Ishikawa (cell line): ENCODE measurements around the gene GLE1.

Source experiments
- CEBPB ChIP-seq: IDR thresholded peaks from 2 replicates; pipeline ENCODE4 v1.6.1; 2012
- CREB1 ChIP-seq: IDR thresholded peaks from 2 replicates; pipeline ENCODE4 v1.6.1; 2012; ENCODE audit warnings: low read depth
- EGR1 ChIP-seq: IDR thresholded peaks from 2 replicates; pipeline ENCODE4 v1.6.1; 2012
- EP300 ChIP-seq: IDR thresholded peaks from 2 replicates; pipeline ENCODE4 v1.6.1; 2012; ENCODE audit warnings: borderline replicate concordance
- FOXM1 ChIP-seq: IDR thresholded peaks from 2 replicates; pipeline ENCODE4 v1.6.1; 2012; ENCODE audit warnings: low read depth, borderline replicate concordance
- NFIC ChIP-seq: IDR thresholded peaks from 2 replicates; pipeline ENCODE4 v1.6.1; 2012
- RAD21 ChIP-seq: IDR thresholded peaks from 2 replicates; pipeline ENCODE4 v1.6.1; 2012; ENCODE audit warnings: low read depth
- REST ChIP-seq: IDR thresholded peaks from 2 replicates; pipeline ENCODE4 v1.6.1; 2012; ENCODE audit warnings: low read depth, mild to moderate bottlenecking
- TAF1 ChIP-seq: IDR thresholded peaks from 2 replicates; pipeline ENCODE4 v1.6.1; 2012; ENCODE audit warnings: low read depth, mild to moderate bottlenecking
- TCF12 ChIP-seq: IDR thresholded peaks from 2 replicates; pipeline ENCODE4 v1.6.1; 2012; ENCODE audit warnings: low read depth
- TEAD4 ChIP-seq: IDR thresholded peaks from 2 replicates; pipeline ENCODE4 v1.6.1; 2012
- USF1 ChIP-seq: IDR thresholded peaks from 2 replicates; pipeline ENCODE4 v1.6.1; 2012
- YY1 ChIP-seq: IDR thresholded peaks from 2 replicates; pipeline ENCODE4 v1.6.1; 2012; ENCODE audit warnings: low read depth
- ZBTB7A ChIP-seq: IDR thresholded peaks from 2 replicates; pipeline ENCODE4 v1.6.1; 2012; ENCODE audit warnings: low read depth
- TF ChIP-seq, protein P1 (sequence below): IDR thresholded peaks from 2 replicates; pipeline ENCODE4 v1.6.1; 2012

The GLE1 gene

DNA sequence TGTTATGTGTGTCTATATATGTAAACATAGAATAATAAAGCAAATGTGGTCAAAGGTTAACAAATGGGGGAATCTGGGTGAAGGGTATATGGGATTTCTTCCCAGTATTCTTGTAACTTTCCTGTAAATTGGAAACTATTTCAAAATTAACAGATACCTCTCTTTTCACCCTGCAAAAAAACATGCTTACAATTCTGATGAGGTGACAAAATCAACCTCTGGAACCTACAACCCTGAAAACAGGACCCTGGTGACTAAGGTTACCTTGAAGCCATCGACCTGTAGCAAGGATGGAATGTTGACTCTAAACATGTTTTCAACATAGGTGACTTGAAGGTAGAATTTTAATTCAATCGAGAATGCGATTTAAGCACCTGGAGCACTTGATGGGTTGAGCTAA, 42.0 kb downstream of the GLE1 start:
- TF ChIP-seq EGR1 (no peak), TEAD4 (no peak), TAF1 (no peak), CEBPB (no peak), RAD21 (no peak), CREB1 (no peak), ZBTB7A (no peak), YY1 (no peak), EP300 (no peak), TCF12 (no peak)
- TF ChIP-seq, protein P1, sequence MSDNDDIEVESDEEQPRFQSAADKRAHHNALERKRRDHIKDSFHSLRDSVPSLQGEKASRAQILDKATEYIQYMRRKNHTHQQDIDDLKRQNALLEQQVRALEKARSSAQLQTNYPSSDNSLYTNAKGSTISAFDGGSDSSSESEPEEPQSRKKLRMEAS = no peak

DNA sequence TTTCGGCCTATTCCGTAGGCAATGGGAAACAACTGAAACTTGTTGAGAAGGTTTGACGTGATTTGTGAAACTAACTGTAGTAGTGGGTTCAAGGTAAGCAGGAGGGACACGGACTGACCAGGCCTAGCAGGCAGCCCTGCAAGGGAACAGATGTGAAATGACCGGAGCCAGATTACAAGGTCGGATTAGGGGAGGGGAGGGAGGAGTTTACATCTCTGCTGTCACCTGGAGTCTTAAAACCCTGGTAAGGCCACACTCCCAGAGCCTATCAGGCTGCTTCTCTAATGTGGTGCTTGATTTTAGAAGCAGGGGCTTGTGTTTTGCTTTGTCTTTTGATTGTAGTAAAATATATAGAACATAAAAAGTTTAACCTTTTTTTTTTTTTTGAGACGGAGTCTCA, 44.4 kb downstream of the GLE1 start:
- TF ChIP-seq CREB1 = no peak
- TF ChIP-seq TCF12 = no peak
- TF ChIP-seq EGR1 = no peak
- TF ChIP-seq TEAD4 = no peak
- TF ChIP-seq EP300 = no peak
- no peak for TF ChIP-seq USF1

GRCh38 chr9:128550226-128550625, 45.7 kb downstream of the GLE1 start:
- TF ChIP-seq EGR1 = no peak
- TF ChIP-seq, protein P1 = no peak
- no peak for TF ChIP-seq TAF1

DNA sequence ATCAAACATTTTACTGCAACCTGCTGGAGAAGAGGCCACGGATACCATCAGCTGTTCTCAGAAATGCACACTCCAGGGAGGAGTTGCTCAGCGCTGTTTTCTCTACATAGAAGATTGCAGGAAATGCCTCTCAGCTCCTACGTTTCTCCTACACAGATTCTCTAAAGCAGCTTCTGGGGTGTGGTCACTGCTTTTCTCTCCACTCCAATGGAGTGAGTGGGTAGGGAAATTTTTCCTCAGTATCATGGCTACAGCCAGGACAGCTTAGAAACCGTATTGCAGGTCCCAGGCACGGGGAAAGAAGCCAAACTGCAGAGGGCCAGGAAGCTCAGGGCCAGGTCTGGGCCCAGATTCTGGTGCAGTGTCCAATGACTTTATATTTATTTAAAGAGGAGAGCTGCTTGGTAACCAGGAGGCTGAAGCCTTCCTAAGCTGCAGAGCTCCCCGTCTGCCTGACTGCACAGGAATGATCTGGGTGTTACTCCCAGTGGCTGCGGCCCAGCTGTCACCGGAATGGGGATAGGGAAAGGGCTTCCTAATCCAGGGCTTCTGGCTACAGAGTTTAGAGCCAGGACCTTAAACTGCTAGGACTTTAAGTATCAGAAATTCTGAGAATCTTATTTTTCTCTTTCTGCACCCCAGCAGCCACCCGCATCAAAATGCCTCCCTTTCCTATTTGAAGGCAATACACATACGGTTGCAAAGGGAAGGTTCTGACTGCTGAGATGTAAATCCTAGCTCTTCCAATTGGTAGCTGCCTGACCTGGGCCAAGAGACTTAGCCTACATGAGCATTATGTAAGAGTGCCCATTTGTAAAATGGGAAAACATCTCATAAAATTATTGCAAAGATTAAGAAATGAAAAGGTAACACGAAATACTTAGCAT, 46.5 kb downstream of the GLE1 start:
- no peak for TF ChIP-seq TCF12
- TF ChIP-seq TAF1 = no peak
- no peak for TF ChIP-seq NFIC
- TF ChIP-seq RAD21 = no peak
- TF ChIP-seq USF1 = no peak
- TF ChIP-seq, protein P1 = no peak
- TF ChIP-seq TEAD4 = no peak
- no peak for TF ChIP-seq CREB1
- no peak for TF ChIP-seq YY1
- no peak for TF ChIP-seq REST

DNA sequence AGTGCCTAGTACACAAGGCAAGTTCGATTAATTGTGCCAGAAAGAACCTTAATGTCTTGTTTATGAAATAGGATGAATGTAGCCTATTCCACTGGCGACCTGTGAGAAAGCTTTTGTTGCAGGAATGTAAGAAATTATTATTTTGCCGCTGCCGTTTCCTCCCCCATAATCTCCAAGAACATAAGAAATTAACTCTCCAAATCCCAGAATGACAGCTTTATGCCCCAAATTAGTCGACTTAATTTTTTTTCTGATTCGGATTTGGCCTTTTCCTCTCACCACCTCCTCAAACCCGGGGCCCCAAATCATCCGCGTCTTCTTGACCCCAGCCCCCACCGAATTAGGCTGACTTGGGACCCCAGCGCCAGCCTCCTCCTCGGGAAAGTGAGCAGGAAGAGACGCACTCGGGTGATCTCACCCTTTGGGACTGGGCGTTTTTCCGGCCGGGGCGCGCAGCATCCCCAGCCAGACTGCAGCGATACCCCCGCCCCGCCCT, 47.2 kb downstream of the GLE1 start:
- TF ChIP-seq EP300 (no peak), YY1 (no peak; the same call in 1 of the 2 replicates), ZBTB7A (no peak; the same call in 1 of the 2 replicates), EGR1 (no peak), CREB1 (no peak), REST (no peak), RAD21 (no peak), NFIC (no peak; the same call in 1 of the 2 replicates), TEAD4 (no peak), CEBPB (no peak), USF1 (no peak), FOXM1 (no peak), TAF1 (no peak), TCF12 (no peak)
- TF ChIP-seq, protein P1 = no peak
